T-helper 17 cell (primary cell): ENCODE measurements around the gene GET3. TPM values are rescaled to one million over a fixed set of nuclear protein-coding genes. Genes with fewer than 3 reads are reported as not detected.
A peak's percentile ranks its signal among the peaks of the same experiment; 100 is the strongest.
"Not testable (repeated sequence)": the region's sequence is repeated elsewhere in the genome, so short reads cannot be mapped to it uniquely, and the experiment has no call there.

Source experiments
- ATAC-seq: fragments of 150-1000 bp; cut with Tn5 transposase; 2 replicates; pipeline ENCODE4 v1.10.0; 2021; ENCODE audit warnings: mild to moderate bottlenecking, moderate library complexity
- DNase-seq, 3 donors: peaks; one replicate each; pipeline versions ENCODE4 v3.0.0 to v3.0.0-alpha.2; 2020 to 2021
- H3K9me3 ChIP-seq: one replicate; pipeline ENCODE4 v1.7.0; 2013; ENCODE audit warnings: low read length, mild to moderate bottlenecking; ENCODE audit not compliant: control insufficient read depth, poor library complexity, severe bottlenecking
- H3K27ac Mint-ChIP-seq: one replicate; pipeline ENCODE4 v1.8.0; 2022; ENCODE audit warnings: mild to moderate bottlenecking, moderate library complexity, mixed read lengths
- H3K27me3 Mint-ChIP-seq: one replicate; pipeline ENCODE4 v1.8.0; 2022; ENCODE audit warnings: mixed read lengths
- H3K36me3 Mint-ChIP-seq: one replicate; pipeline ENCODE4 v1.8.0; 2022; ENCODE audit warnings: low read depth, mixed read lengths
- H3K4me1 Mint-ChIP-seq: one replicate; pipeline ENCODE4 v1.8.0; 2022; ENCODE audit warnings: mild to moderate bottlenecking, mixed read lengths
- H3K4me3 Mint-ChIP-seq: one replicate; pipeline ENCODE4 v1.8.0; 2022; ENCODE audit warnings: mild to moderate bottlenecking, moderate library complexity, mixed read lengths
- total RNA-seq, 4 donors: library from RNA in 2 of 4; stranded (reverse) in 2 of 4; gene quantifications; one replicate each; pipeline ENCODE4 v1.2.3 and lab custom pipeline; 2022 to 2026

The GET3 gene
- total RNA-seq, 2 donors from 2014 or later: 29.8 to 32.6 TPM

GRCh38 chr19:12797141-12797587 lies 59.9 kb downstream of the GET3 start:
- peak overlapping the region; percentile 36 for H3K4me3 Mint-ChIP-seq
- no peaks in the 10 kb centered on the region for H3K27me3 Mint-ChIP-seq
- H3K9me3 ChIP-seq: no peaks in the 10 kb centered on the region
- peaks cover 30% of the 10 kb centered on the region for H3K4me1 Mint-ChIP-seq
- ATAC-seq (no peak), DNase-seq (no peak)
- peaks cover 5% of the 10 kb centered on the region for H3K36me3 Mint-ChIP-seq
- H3K27ac Mint-ChIP-seq: peak overlapping the region; percentile 99

- Mint-ChIP-seq H3K4me3 (peak overlapping the region; percentile 36), H3K4me1 (peaks cover 34% of the 10 kb centered on the region)
- H3K9me3 ChIP-seq, H3K27ac Mint-ChIP-seq, H3K36me3 Mint-ChIP-seq, H3K27me3 Mint-ChIP-seq, DNase-seq, ATAC-seq: not testable (repeated sequence)
Observed at GRCh38 chr19:12797607-12798006, 60.3 kb downstream of the GET3 start.

Other genes starting within 250 kb of the GET3 start
- gene ZNF564, start 186.0 kb upstream of the GET3 start, total RNA-seq: 10 to 100 TPM; 12.0 to 14.5 TPM
- 1 to 10 TPM; 6.8 to 7.0 TPM for gene ZNF490, start 126.7 kb upstream of the GET3 start, total RNA-seq
- 10 to 100 TPM; 46.2 to 47.0 TPM for gene ZNF791, start 126.6 kb upstream of the GET3 start, total RNA-seq
- 100 to 1,000 TPM; 157 to 181 TPM for gene MAN2B1, start 70.8 kb upstream of the GET3 start, total RNA-seq
- gene WDR83, start 70.7 kb upstream of the GET3 start, total RNA-seq: 10 to 100 TPM; 10.5 to 11.1 TPM
- gene DHPS, start 55.6 kb upstream of the GET3 start, total RNA-seq: 100 to 1,000 TPM; 126 to 147 TPM
- gene GNG14, start 49.5 kb upstream of the GET3 start, total RNA-seq: not detected
- gene FBXW9, start 40.9 kb upstream of the GET3 start, total RNA-seq: 1 to 10 TPM; 2.9 to 3.5 TPM
- 10 to 100 TPM; 48.6 to 60.0 TPM for gene TNPO2, start 13.6 kb upstream of the GET3 start, total RNA-seq
- 100 to 1,000 TPM; 176 to 185 TPM for gene TRIR, start 2.8 kb upstream of the GET3 start, total RNA-seq
- gene BEST2, start 14.3 kb downstream of the GET3 start, total RNA-seq: not detected
- gene HOOK2, start 38.1 kb downstream of the GET3 start, total RNA-seq: 10 to 100 TPM; 14.9 to 19.3 TPM
- gene JUNB, start 54.0 kb downstream of the GET3 start, total RNA-seq: 1,000 to 10,000 TPM; 1,500 to 1,584 TPM
- gene PRDX2, start 64.3 kb downstream of the GET3 start, total RNA-seq: 10 to 100 TPM; 92.6 to 97.0 TPM
- 1 to 10 TPM in 1 of 2 donors, under 1 TPM in 1; 0.85 to 3.0 TPM for gene THSD8, start 64.6 kb downstream of the GET3 start, total RNA-seq
- 1 to 10 TPM; 3.1 to 5.7 TPM for gene RNASEH2A, start 69.1 kb downstream of the GET3 start, total RNA-seq
- gene RTBDN, start 97.1 kb downstream of the GET3 start, total RNA-seq: not detected
- gene MAST1, start 101.0 kb downstream of the GET3 start, total RNA-seq: 1 to 10 TPM; 1.5 to 4.1 TPM
- 10 to 100 TPM; 17.8 to 19.8 TPM for gene DNASE2, start 144.0 kb downstream of the GET3 start, total RNA-seq
- gene KLF1, start 149.7 kb downstream of the GET3 start, total RNA-seq: not detected
- gene GCDH, start 153.7 kb downstream of the GET3 start, total RNA-seq: 10 to 100 TPM; 34.0 to 36.2 TPM
- gene SYCE2, start 181.8 kb downstream of the GET3 start, total RNA-seq: under 1 TPM; 0.52 to 0.86 TPM
- gene FARSA, start 196.2 kb downstream of the GET3 start, total RNA-seq: 10 to 100 TPM; 23.2 to 28.3 TPM
- gene CALR, start 201.1 kb downstream of the GET3 start, total RNA-seq: 100 to 1,000 TPM; 418 to 472 TPM
- 10 to 100 TPM; 74.1 to 82.1 TPM for gene RAD23A, start 208.4 kb downstream of the GET3 start, total RNA-seq
- gene GADD45GIP1, start 219.7 kb downstream of the GET3 start, total RNA-seq: 1 to 10 TPM; 6.9 to 8.3 TPM
- not detected for gene DAND5, start 232.1 kb downstream of the GET3 start, total RNA-seq